ENCODE measurements around the gene ZNF8.

DNA sequence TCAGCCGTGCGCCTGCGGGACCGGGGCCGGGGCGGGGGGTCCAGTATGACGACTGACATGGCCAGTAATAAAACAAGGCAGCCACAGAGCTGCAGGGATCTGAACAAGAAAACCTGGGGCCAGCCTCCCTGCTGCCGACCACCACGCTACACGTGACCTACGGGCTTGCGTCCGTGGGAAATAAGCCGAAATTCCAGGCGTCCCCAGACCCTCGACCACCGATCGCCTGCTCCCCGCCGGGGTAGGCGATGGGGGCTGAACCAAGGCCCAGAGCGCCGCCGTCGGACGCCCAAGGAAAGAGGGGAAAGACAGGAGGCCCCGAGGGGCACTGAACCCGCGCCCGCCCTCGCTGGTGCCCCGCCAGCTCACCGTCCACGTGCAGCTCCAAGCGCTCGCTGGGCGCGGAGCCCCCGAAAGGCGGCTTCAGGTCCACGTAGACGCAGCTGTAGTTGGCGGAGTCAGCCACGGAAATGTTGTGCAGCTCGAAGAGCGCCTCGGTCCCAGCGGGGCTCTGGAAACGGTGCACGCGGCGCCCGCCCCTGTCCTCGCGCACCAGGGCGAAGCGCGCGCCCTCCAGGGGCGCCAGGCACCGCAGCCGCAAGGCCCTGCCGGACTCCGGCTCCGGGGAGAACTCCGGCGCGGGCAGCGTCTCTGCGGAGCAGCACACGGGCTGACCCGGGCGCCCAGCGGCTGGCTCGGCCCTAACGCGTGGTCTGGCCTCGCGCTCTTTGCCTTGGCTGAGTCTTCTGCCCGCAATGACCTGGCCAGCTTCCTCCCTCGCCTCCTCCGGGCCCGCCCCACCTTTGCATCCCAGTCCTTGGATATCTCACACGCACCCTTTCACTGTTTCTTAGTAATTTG is 71.5 kb downstream of the ZNF8 start:
- TF ChIP-seq, protein P1, sequence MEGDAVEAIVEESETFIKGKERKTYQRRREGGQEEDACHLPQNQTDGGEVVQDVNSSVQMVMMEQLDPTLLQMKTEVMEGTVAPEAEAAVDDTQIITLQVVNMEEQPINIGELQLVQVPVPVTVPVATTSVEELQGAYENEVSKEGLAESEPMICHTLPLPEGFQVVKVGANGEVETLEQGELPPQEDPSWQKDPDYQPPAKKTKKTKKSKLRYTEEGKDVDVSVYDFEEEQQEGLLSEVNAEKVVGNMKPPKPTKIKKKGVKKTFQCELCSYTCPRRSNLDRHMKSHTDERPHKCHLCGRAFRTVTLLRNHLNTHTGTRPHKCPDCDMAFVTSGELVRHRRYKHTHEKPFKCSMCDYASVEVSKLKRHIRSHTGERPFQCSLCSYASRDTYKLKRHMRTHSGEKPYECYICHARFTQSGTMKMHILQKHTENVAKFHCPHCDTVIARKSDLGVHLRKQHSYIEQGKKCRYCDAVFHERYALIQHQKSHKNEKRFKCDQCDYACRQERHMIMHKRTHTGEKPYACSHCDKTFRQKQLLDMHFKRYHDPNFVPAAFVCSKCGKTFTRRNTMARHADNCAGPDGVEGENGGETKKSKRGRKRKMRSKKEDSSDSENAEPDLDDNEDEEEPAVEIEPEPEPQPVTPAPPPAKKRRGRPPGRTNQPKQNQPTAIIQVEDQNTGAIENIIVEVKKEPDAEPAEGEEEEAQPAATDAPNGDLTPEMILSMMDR (IDR thresholded peaks at IDR 0.05): no peak
- TF ChIP-seq POLR2A (IDR thresholded peaks at IDR 0.05) (no peak), POLR2AphosphoS5 (IDR thresholded peaks at IDR 0.05) (no peak), EP300 (IDR thresholded peaks at IDR 0.05) (no peak)

Measured in sigmoid colon (tissue), 4 donors.